GM23338 (cell line): ENCODE data around the gene SLC29A2. TPM values are rescaled to one million over a fixed set of nuclear protein-coding genes. Genes with fewer than 3 reads are reported as not detected.

Experiments
- ATAC-seq: fragments of 200-7000 bp; cut with Tn5 transposase; 3 replicates; pipeline ENCODE4 v1.9.1; 2020
- DNase-seq: peaks from one replicate; pipeline ENCODE4 v3.0.0-alpha.2; 2015; ENCODE audit warnings: low spot score
- H2AFZ ChIP-seq: fragments of 200-600 bp; sonication (generic); 2 replicates; pipeline ENCODE4 v1.8.0; 2016; ENCODE audit warnings: antibody characterized with exemption, mild to moderate bottlenecking, moderate library complexity
- H3F3A ChIP-seq: fragments of 200-600 bp; sonication (generic); replicated peaks from 2 replicates; pipeline ENCODE4 v1.8.0; 2017; ENCODE audit warnings: antibody characterized with exemption, mixed run types, low read depth
- H3K27ac ChIP-seq: fragments of 200-600 bp; sonication (generic); 2 replicates; pipeline ENCODE4 v1.6.1; 2016; ENCODE audit warnings: low read depth
- H3K27me3 ChIP-seq: fragments of 200-600 bp; sonication (generic); 2 replicates; pipeline ENCODE4 v1.8.0; 2016; ENCODE audit warnings: mild to moderate bottlenecking, mixed run types, moderate library complexity; ENCODE audit not compliant: insufficient read depth
- H3K36me3 ChIP-seq: fragments of 200-600 bp; sonication (generic); 2 replicates; pipeline ENCODE4 v1.8.0; 2016; ENCODE audit warnings: mild to moderate bottlenecking; ENCODE audit not compliant: insufficient read depth
- H3K4me1 ChIP-seq: fragments of 200-600 bp; sonication (generic); 2 replicates; pipeline ENCODE4 v1.8.0; 2016; ENCODE audit warnings: mild to moderate bottlenecking, moderate library complexity; ENCODE audit not compliant: insufficient read depth
- H3K4me2 ChIP-seq: fragments of 200-600 bp; sonication (generic); 2 replicates; pipeline ENCODE4 v1.7.1; 2017; ENCODE audit warnings: mixed run types
- H3K4me3 ChIP-seq: fragments of 200-600 bp; sonication (generic); 2 replicates; pipeline ENCODE4 v1.6.1; 2016; ENCODE audit warnings: mixed run types
- H3K79me2 ChIP-seq: fragments of 200-600 bp; sonication (generic); replicated peaks from 2 replicates; pipeline ENCODE4 v1.8.0; 2017; ENCODE audit warnings: mild to moderate bottlenecking; ENCODE audit not compliant: insufficient read depth
- H3K9me2 ChIP-seq: fragments of 200-600 bp; sonication (generic); 2 replicates; pipeline ENCODE4 v1.8.0; 2017; ENCODE audit not compliant: insufficient read depth
- H4K20me1 ChIP-seq: fragments of 200-600 bp; sonication (generic); replicated peaks from 2 replicates; pipeline ENCODE4 v1.8.0; 2017; ENCODE audit warnings: mild to moderate bottlenecking; ENCODE audit not compliant: insufficient read depth
- H3K27ac Mint-ChIP-seq: 2 replicates; pipeline ENCODE4 v1.8.0; 2020; ENCODE audit warnings: inconsistent platforms, mild to moderate bottlenecking, moderate library complexity, mixed read lengths
- H3K27me3 Mint-ChIP-seq: 3 replicates; pipeline ENCODE4 v1.8.0; 2022; ENCODE audit warnings: low read depth, mild to moderate bottlenecking, moderate library complexity, mixed read lengths, inconsistent platforms; ENCODE audit not compliant: insufficient read depth, poor library complexity
- H3K36me3 Mint-ChIP-seq: 3 replicates; pipeline ENCODE4 v1.8.0; 2021; ENCODE audit warnings: low read depth, mild to moderate bottlenecking, inconsistent platforms, moderate library complexity, mixed read lengths
- H3K4me1 Mint-ChIP-seq: 3 replicates; pipeline ENCODE4 v1.8.0; 2020; ENCODE audit warnings: mild to moderate bottlenecking, inconsistent platforms, mixed read lengths
- H3K4me3 Mint-ChIP-seq: 3 replicates; pipeline ENCODE4 v1.8.0; 2021; ENCODE audit warnings: moderate library complexity, mild to moderate bottlenecking, inconsistent platforms, mixed read lengths
- H3K9me3 Mint-ChIP-seq: 3 replicates; pipeline ENCODE4 v1.8.0; 2020; ENCODE audit warnings: moderate library complexity, mild to moderate bottlenecking, inconsistent platforms, mixed read lengths
- CREB1 ChIP-seq: fragments of 250-450 bp; sonication (Bioruptor Pico); IDR thresholded peaks from 2 replicates; pipeline ENCODE4 v1.5.0; 2020; ENCODE audit warnings: low read depth, mild to moderate bottlenecking, moderate library complexity
- EZH2 ChIP-seq: fragments of 200-600 bp; sonication (generic); IDR thresholded peaks from one replicate; pipeline ENCODE4 v1.8.0; 2017; ENCODE audit warnings: antibody characterized with exemption, mild to moderate bottlenecking, low read depth; ENCODE audit not compliant: unreplicated experiment
- EZH2phosphoT487 ChIP-seq: fragments of 200-600 bp; sonication (generic); IDR thresholded peaks from one replicate; pipeline ENCODE4 v1.8.1; 2018; ENCODE audit warnings: antibody characterized with exemption; ENCODE audit not compliant: unreplicated experiment
- JUNB ChIP-seq: IDR thresholded peaks from one replicate; pipeline ENCODE4 v1.6.1; 2016; ENCODE audit warnings: antibody characterized with exemption; ENCODE audit not compliant: unreplicated experiment
- STAT1 ChIP-seq: IDR thresholded peaks from one replicate; pipeline ENCODE4 v1.6.1; 2016; ENCODE audit warnings: antibody characterized with exemption; ENCODE audit not compliant: unreplicated experiment
- ZNF114 ChIP-seq: fragments of 250-450 bp; sonication (Bioruptor Pico); IDR thresholded peaks from 2 replicates; pipeline ENCODE4 v1.5.0; 2020; ENCODE audit warnings: mild to moderate bottlenecking, moderate library complexity
- ZNF331 ChIP-seq: fragments of 250-450 bp; sonication (Bioruptor Pico); IDR thresholded peaks from 2 replicates; pipeline ENCODE4 v1.5.0; 2020; ENCODE audit warnings: low read depth, mild to moderate bottlenecking, moderate library complexity
- polyA plus RNA-seq: library from polyadenylated mRNA; unstranded; fragments of >200 nt; fragmentation: Nextera tagmentation; extraction: Ambion mirVana; gene quantifications from 2 replicates; pipeline ENCODE4 v1.2.1, GENCODE V29; 2016
- total RNA-seq: library from RNA; depleted of rRNA; stranded (reverse); fragments of >200 nt; shearing (Covaris generic); gene quantifications from 2 replicates; pipeline ENCODE4 v1.2.3, GENCODE V29; 2014
- TF ChIP-seq, protein P1 (sequence below), 2 experiments: fragments of 200-600 bp in 1 of 2; sonication (generic) in 1 of 2; conservative IDR thresholded peaks; 2 replicates each; pipeline versions ENCODE4 v1.5.1 to v1.6.1; 2016 to 2017; ENCODE audit warnings: antibody characterized with exemption in 2 of 2, low read depth in 2 of 2, mild to moderate bottlenecking in 2 of 2, moderate library complexity in 1 of 2
- TF ChIP-seq, protein P2 (sequence below): fragments of 250-450 bp; sonication (Bioruptor Pico); IDR thresholded peaks from 2 replicates; pipeline ENCODE4 v1.5.0; 2020; ENCODE audit warnings: mild to moderate bottlenecking, moderate library complexity
- TF ChIP-seq, protein P3 (sequence below): IDR thresholded peaks from 2 replicates; pipeline ENCODE4 v1.6.1; 2016; ENCODE audit warnings: antibody characterized with exemption

SLC29A2 gene
- total and polyA plus RNA-seq, 2 experiments from 2014 or later = 26.0 to 31.1 TPM

DNA sequence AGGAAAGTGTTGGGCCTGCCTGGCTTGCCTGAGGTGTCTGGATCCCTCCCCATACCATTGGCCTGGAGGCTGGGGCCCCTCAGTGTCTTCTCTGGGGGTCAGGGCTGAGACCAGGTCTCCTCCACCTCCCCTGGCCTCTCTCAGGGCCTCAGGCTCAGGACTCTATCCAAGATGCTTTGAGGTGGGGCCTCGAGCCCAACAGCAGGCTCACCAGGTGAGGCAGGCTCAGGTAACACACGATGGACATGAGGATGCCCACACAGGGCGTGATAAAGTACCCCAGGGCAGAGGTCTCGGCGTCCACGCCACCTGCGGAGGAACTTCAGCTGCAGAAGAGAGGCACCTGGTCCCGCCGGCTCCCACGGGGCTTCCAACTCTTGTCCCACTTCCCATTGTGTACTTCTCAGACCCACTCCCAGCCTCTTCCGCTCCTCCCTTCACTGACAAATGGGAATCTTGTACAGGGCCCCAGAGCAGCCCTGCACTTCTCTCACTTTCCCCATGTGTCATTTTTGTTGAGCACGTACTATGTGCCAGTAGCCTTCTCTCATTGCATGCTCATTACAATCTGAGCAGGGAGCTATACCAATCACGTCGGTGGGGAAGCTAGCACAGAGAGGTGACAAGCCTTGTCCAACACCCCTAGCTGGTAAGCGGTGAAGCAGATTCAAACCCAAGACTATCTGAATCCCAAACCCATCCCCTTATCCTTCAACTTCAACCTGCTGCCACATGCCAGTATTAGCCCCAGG is 3.8 kb downstream of the SLC29A2 start:
- Histone ChIP-seq H3K27ac (no peak overlapping the region), H3K4me1 (peaks cover 13% of the 10 kb centered on the region), H3K27me3 (no peaks in the 10 kb centered on the region), H3K79me2 (peaks cover 23% of the 10 kb centered on the region), H3K9me2 (no peaks in the 10 kb centered on the region), H3F3A (peaks cover 45% of the 10 kb centered on the region), H3K4me2 (no peak overlapping the region), H4K20me1 (peaks cover 21% of the 10 kb centered on the region; the same call in 1 of the 2 replicates), H3K36me3 (peaks cover 26% of the 10 kb centered on the region; the same call in 1 of the 2 replicates), H2AFZ (no peak overlapping the region), H3K4me3 (no peak overlapping the region)
- DNase-seq (no peak), ATAC-seq (no peak)
- Mint-ChIP-seq H3K36me3 (peaks cover 80% of the 10 kb centered on the region), H3K27me3 (peaks cover 31% of the 10 kb centered on the region), H3K27ac (no peak overlapping the region), H3K4me3 (no peak overlapping the region; the same call in 2 of the 3 replicates), H3K9me3 (no peaks in the 10 kb centered on the region), H3K4me1 (peaks cover 23% of the 10 kb centered on the region)
- TF ChIP-seq ZNF331 (no peak), EZH2phosphoT487 (no peak), STAT1 (no peak), CREB1 (CRISPR knock-in tag) (no peak)
- TF ChIP-seq, protein P1, sequence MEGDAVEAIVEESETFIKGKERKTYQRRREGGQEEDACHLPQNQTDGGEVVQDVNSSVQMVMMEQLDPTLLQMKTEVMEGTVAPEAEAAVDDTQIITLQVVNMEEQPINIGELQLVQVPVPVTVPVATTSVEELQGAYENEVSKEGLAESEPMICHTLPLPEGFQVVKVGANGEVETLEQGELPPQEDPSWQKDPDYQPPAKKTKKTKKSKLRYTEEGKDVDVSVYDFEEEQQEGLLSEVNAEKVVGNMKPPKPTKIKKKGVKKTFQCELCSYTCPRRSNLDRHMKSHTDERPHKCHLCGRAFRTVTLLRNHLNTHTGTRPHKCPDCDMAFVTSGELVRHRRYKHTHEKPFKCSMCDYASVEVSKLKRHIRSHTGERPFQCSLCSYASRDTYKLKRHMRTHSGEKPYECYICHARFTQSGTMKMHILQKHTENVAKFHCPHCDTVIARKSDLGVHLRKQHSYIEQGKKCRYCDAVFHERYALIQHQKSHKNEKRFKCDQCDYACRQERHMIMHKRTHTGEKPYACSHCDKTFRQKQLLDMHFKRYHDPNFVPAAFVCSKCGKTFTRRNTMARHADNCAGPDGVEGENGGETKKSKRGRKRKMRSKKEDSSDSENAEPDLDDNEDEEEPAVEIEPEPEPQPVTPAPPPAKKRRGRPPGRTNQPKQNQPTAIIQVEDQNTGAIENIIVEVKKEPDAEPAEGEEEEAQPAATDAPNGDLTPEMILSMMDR (conservative IDR thresholded peaks at IDR 0.05; ENCODE audit: low read depth in 2 of 2) = no peak

DNA sequence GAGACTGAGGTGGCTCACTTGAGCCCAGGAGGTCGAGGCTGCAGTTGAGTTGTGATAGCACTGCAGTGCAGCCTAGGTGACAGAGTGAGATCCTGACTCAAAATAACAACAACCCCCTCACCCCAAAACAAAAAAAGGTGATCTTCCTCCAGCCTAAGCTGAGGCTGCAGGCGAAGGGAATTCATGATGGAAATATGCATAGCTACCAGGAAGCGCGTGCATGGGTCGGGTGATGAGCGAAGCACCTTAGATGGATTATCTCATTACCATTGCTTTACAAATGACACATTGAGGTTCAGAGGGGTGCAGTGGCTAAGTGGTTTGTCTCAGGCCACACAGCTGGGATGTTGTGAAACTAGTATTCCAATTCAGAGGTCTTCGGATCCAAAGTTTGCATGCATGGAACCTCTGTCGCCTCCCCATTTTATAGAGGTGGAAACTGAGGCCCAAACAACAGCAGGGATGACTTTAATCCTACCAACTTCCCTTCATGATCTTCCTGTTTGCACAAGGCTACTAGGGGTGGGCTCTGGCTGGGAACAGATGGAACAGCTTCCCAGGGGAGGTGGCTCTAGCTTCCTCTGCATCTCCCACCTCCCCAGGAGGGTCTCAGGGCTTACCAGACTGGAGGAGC is 4.6 kb downstream of the SLC29A2 start:
- H3K4me2 ChIP-seq = no peak overlapping the region
- Mint-ChIP-seq H3K4me3 (no peak overlapping the region), H3K36me3 (peaks cover 87% of the 10 kb centered on the region), H3K4me1 (peaks cover 24% of the 10 kb centered on the region), H3K27me3 (peaks cover 31% of the 10 kb centered on the region), H3K27ac (no peak overlapping the region), H3K9me3 (no peaks in the 10 kb centered on the region)
- no peak overlapping the region for H3K27ac ChIP-seq
- H3K9me2 ChIP-seq = no peaks in the 10 kb centered on the region
- peaks cover 11% of the 10 kb centered on the region for H3K4me1 ChIP-seq
- peaks cover 47% of the 10 kb centered on the region for H3F3A ChIP-seq
- ATAC-seq (no peak), DNase-seq (no peak)
- H3K4me3 ChIP-seq = no peak overlapping the region
- H3K27me3 ChIP-seq = no peaks in the 10 kb centered on the region
- H4K20me1 ChIP-seq = peaks cover 21% of the 10 kb centered on the region; the same call in 1 of the 2 replicates
- H2AFZ ChIP-seq = no peak overlapping the region
- H3K79me2 ChIP-seq = peaks cover 23% of the 10 kb centered on the region
- H3K36me3 ChIP-seq = peaks cover 26% of the 10 kb centered on the region; the same call in 1 of the 2 replicates
- TF ChIP-seq ZNF114 (CRISPR knock-in tag) (no peak), ZNF331 (no peak), EZH2phosphoT487 (no peak), JUNB (no peak), EZH2 (no peak), STAT1 (no peak)
- TF ChIP-seq, protein P2, sequence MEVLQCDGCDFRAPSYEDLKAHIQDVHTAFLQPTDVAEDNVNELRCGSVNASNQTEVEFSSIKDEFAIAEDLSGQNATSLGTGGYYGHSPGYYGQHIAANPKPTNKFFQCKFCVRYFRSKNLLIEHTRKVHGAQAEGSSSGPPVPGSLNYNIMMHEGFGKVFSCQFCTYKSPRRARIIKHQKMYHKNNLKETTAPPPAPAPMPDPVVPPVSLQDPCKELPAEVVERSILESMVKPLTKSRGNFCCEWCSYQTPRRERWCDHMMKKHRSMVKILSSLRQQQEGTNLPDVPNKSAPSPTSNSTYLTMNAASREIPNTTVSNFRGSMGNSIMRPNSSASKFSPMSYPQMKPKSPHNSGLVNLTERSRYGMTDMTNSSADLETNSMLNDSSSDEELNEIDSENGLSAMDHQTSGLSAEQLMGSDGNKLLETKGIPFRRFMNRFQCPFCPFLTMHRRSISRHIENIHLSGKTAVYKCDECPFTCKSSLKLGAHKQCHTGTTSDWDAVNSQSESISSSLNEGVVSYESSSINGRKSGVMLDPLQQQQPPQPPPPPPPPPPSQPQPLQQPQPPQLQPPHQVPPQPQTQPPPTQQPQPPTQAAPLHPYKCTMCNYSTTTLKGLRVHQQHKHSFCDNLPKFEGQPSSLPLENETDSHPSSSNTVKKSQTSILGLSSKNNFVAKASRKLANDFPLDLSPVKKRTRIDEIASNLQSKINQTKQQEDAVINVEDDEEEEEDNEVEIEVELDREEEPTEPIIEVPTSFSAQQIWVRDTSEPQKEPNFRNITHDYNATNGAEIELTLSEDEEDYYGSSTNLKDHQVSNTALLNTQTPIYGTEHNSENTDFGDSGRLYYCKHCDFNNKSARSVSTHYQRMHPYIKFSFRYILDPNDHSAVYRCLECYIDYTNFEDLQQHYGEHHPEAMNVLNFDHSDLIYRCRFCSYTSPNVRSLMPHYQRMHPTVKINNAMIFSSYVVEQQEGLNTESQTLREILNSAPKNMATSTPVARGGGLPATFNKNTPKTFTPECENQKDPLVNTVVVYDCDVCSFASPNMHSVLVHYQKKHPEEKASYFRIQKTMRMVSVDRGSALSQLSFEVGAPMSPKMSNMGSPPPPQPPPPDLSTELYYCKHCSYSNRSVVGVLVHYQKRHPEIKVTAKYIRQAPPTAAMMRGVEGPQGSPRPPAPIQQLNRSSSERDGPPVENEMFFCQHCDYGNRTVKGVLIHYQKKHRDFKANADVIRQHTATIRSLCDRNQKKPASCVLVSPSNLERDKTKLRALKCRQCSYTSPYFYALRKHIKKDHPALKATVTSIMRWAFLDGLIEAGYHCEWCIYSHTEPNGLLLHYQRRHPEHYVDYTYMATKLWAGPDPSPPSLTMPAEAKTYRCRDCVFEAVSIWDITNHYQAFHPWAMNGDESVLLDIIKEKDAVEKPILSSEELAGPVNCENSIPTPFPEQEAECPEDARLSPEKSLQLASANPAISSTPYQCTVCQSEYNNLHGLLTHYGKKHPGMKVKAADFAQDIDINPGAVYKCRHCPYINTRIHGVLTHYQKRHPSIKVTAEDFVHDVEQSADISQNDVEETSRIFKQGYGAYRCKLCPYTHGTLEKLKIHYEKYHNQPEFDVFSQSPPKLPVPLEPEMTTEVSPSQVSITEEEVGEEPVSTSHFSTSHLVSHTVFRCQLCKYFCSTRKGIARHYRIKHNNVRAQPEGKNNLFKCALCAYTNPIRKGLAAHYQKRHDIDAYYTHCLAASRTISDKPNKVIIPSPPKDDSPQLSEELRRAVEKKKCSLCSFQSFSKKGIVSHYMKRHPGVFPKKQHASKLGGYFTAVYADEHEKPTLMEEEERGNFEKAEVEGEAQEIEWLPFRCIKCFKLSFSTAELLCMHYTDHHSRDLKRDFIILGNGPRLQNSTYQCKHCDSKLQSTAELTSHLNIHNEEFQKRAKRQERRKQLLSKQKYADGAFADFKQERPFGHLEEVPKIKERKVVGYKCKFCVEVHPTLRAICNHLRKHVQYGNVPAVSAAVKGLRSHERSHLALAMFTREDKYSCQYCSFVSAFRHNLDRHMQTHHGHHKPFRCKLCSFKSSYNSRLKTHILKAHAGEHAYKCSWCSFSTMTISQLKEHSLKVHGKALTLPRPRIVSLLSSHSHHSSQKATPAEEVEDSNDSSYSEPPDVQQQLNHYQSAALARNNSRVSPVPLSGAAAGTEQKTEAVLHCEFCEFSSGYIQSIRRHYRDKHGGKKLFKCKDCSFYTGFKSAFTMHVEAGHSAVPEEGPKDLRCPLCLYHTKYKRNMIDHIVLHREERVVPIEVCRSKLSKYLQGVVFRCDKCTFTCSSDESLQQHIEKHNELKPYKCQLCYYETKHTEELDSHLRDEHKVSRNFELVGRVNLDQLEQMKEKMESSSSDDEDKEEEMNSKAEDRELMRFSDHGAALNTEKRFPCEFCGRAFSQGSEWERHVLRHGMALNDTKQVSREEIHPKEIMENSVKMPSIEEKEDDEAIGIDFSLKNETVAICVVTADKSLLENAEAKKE = no peak
- TF ChIP-seq, protein P3, sequence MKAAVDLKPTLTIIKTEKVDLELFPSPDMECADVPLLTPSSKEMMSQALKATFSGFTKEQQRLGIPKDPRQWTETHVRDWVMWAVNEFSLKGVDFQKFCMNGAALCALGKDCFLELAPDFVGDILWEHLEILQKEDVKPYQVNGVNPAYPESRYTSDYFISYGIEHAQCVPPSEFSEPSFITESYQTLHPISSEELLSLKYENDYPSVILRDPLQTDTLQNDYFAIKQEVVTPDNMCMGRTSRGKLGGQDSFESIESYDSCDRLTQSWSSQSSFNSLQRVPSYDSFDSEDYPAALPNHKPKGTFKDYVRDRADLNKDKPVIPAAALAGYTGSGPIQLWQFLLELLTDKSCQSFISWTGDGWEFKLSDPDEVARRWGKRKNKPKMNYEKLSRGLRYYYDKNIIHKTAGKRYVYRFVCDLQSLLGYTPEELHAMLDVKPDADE = no peak
